Mammary epithelial cell (primary cell): ENCODE data around the gene OTOP2.

Experiments
- EZH2 ChIP-seq: IDR thresholded peaks from 2 replicates; pipeline ENCODE4 v1.6.1; 2012; ENCODE audit warnings: low read length, inconsistent platforms, borderline replicate concordance
- TF ChIP-seq, protein P1 (sequence below), 2 donors: IDR thresholded peaks in 1 of 2; conservative IDR thresholded peaks in 1 of 2; 2 replicates each; pipeline ENCODE4 v1.5.1; 2011 to 2012; ENCODE audit warnings: inconsistent platforms in 2 of 2, low read length in 2 of 2, mild to moderate bottlenecking in 2 of 2, control low read depth in 1 of 2, low read depth in 1 of 2; ENCODE audit not compliant: insufficient read depth in 1 of 2; ENCODE audit errors: extremely low read depth in 1 of 2

DNA sequence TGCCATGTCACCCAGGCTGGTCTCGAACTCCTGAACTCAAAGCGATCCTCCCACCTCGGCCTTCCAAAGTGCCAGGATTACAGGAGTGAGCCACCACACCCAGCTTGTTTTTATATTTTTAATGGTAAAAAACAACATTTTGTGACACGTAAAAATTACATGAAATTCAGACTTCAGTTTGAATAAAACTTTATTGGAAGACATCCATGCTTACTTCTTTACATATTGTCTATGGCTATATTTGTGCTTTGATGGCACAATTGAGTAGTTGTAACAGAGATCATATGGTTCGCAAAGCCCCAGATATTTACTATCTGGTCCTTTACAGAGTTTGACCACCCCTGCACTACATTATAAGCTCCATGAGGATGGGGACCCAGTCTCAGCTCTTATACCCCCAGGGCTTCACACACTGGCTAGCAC lies 49.4 kb upstream of the OTOP2 start:
- TF ChIP-seq, protein P1, sequence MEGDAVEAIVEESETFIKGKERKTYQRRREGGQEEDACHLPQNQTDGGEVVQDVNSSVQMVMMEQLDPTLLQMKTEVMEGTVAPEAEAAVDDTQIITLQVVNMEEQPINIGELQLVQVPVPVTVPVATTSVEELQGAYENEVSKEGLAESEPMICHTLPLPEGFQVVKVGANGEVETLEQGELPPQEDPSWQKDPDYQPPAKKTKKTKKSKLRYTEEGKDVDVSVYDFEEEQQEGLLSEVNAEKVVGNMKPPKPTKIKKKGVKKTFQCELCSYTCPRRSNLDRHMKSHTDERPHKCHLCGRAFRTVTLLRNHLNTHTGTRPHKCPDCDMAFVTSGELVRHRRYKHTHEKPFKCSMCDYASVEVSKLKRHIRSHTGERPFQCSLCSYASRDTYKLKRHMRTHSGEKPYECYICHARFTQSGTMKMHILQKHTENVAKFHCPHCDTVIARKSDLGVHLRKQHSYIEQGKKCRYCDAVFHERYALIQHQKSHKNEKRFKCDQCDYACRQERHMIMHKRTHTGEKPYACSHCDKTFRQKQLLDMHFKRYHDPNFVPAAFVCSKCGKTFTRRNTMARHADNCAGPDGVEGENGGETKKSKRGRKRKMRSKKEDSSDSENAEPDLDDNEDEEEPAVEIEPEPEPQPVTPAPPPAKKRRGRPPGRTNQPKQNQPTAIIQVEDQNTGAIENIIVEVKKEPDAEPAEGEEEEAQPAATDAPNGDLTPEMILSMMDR (conservative IDR thresholded peaks at IDR 0.05 in 1 of 2, IDR thresholded peaks at IDR 0.05 in 1 of 2; ENCODE audit: extremely low read depth in 1 of 2, insufficient read depth in 1 of 2, low read depth in 1 of 2, low read length in 2 of 2), result no peak
- no peak for TF ChIP-seq EZH2
